PC-3 (cell line): ENCODE results near the gene PTPN22. TPM values are rescaled to one million over a fixed set of nuclear protein-coding genes. Genes with fewer than 3 reads are reported as not detected.

Experiments
- ATAC-seq: fragments of 200-7000 bp; cut with Tn5 transposase; 2 replicates; pipeline ENCODE4 v1.9.1; 2020; ENCODE audit warnings: mild to moderate bottlenecking, moderate library complexity
- BruUV-seq: library from RNA; stranded (reverse); fragments of 400-500 nt; replicated peaks from 2 replicates; lab custom pipeline; 2021; lab: Mats Ljungman, UMichigan
- CTCF ChIA-PET: fragments of 300-600 bp; sonication (Branson Sonifier 250); formaldehyde crosslinking; loops from one replicate; lab custom pipeline; 2022; ENCODE audit warnings: antibody characterized with exemption; lab: Charles Lee
- POLR2A ChIA-PET: fragments of 300-600 bp; sonication (Branson Sonifier 250); formaldehyde crosslinking; loops from one replicate; lab custom pipeline; 2022; ENCODE audit warnings: antibody characterized with exemption; ENCODE audit not compliant: unreplicated experiment; lab: Charles Lee
- DNase-seq: peaks from one replicate; pipeline ENCODE4 v3.0.0-alpha.2; 2015
- H2AFZ ChIP-seq: fragments of 300-600 bp; sonication (generic); 2 replicates; pipeline ENCODE4 v1.6.0; 2016; ENCODE audit warnings: antibody characterized with exemption, low read length
- H3F3A ChIP-seq: fragments of 300-600 bp; sonication (generic); one replicate; pipeline ENCODE4 v1.6.0; 2017; ENCODE audit warnings: antibody characterized with exemption, low read length, control low read depth, mild to moderate bottlenecking; ENCODE audit not compliant: unreplicated experiment
- H3K27ac ChIP-seq: fragments of 300-600 bp; sonication (generic); 2 replicates; pipeline ENCODE4 v1.5.1; 2016; ENCODE audit warnings: mild to moderate bottlenecking, low read length
- H3K27me3 ChIP-seq: fragments of 300-600 bp; sonication (generic); 2 replicates; pipeline ENCODE4 v1.6.1; 2016; ENCODE audit warnings: low read length, mixed read lengths
- H3K36me3 ChIP-seq: fragments of 300-600 bp; sonication (generic); 2 replicates; pipeline ENCODE4 v1.6.1; 2016; ENCODE audit warnings: low read depth, mixed run types, low read length, mixed read lengths
- H3K4me1 ChIP-seq: fragments of 300-600 bp; sonication (generic); 2 replicates; pipeline ENCODE4 v1.5.1; 2016; ENCODE audit warnings: low read length; ENCODE audit not compliant: insufficient read depth
- H3K4me2 ChIP-seq: fragments of 300-600 bp; sonication (generic); 2 replicates; pipeline ENCODE4 v1.6.0; 2016; ENCODE audit warnings: low read length
- H3K4me3 ChIP-seq: fragments of 300-600 bp; sonication (generic); 2 replicates; pipeline ENCODE4 v1.5.1; 2016; ENCODE audit warnings: mild to moderate bottlenecking, low read length, mixed read lengths
- H3K79me2 ChIP-seq: fragments of 300-600 bp; sonication (generic); 2 replicates; pipeline ENCODE4 v1.6.1; 2017; ENCODE audit warnings: low read length, mixed read lengths
- H3K9ac ChIP-seq: fragments of 300-600 bp; sonication (generic); 2 replicates; pipeline ENCODE4 v1.6.0; 2016; ENCODE audit warnings: mild to moderate bottlenecking, low read length
- H3K9me2 ChIP-seq: fragments of 300-600 bp; sonication (generic); replicated peaks from 2 replicates; pipeline ENCODE4 v1.6.1; 2016; ENCODE audit warnings: mixed run types, low read length, mixed read lengths
- H3K9me3 ChIP-seq: fragments of 300-600 bp; sonication (generic); 2 replicates; pipeline ENCODE4 v1.6.1; 2016; ENCODE audit warnings: low read length, mixed read lengths
- H4K20me1 ChIP-seq: fragments of 300-600 bp; sonication (generic); 2 replicates; pipeline ENCODE4 v1.6.1; 2016; ENCODE audit warnings: low read length, mixed read lengths
- EZH2 ChIP-seq: fragments of 300-600 bp; sonication (generic); IDR thresholded peaks from one replicate; pipeline ENCODE4 v1.6.1; 2017; ENCODE audit warnings: antibody characterized with exemption, mild to moderate bottlenecking, low read length; ENCODE audit not compliant: unreplicated experiment
- EZH2phosphoT487 ChIP-seq: fragments of 300-600 bp; sonication (generic); IDR thresholded peaks from 2 replicates; pipeline ENCODE4 v1.6.1; 2018; ENCODE audit warnings: mild to moderate bottlenecking, antibody characterized with exemption, low read length, borderline replicate concordance
- intact Hi-C: fragments of 100-400 bp; cut with micrococcal nuclease; formaldehyde crosslinking; loops from 2 replicates; pipeline ENCODE4 v1.9.0; 2023
- total RNA-seq: library from RNA; depleted of rRNA; stranded (reverse); fragments of >200 nt; gene quantifications from 2 replicates; pipeline ENCODE4 v1.2.3, GENCODE V29; 2014
- TF ChIP-seq, protein P1 (sequence below): fragments of 300-600 bp; sonication (generic); conservative IDR thresholded peaks from 2 replicates; pipeline ENCODE4 v1.5.1; 2017; ENCODE audit warnings: antibody characterized with exemption, low read depth, mild to moderate bottlenecking, low read length

The PTPN22 gene
- total RNA-seq, 1 experiment from 2014 or later: 0.04 TPM

- Histone ChIP-seq H3K27ac (no peak overlapping the region), H3K4me1 (peaks cover 11% of the 10 kb centered on the region), H3F3A (no peaks in the 10 kb centered on the region), H3K4me2 (no peak overlapping the region), H3K36me3 (peaks cover 24% of the 10 kb centered on the region), H3K9me2 (no peaks in the 10 kb centered on the region), H3K4me3 (no peak overlapping the region), H2AFZ (no peak overlapping the region), H4K20me1 (no peaks in the 10 kb centered on the region), H3K9me3 (no peaks in the 10 kb centered on the region), H3K9ac (no peak overlapping the region), H3K27me3 (no peaks in the 10 kb centered on the region), H3K79me2 (peaks cover 33% of the 10 kb centered on the region)
- no TSS peak for BruUV-seq
- ChIA-PET POLR2A (no interaction called here), CTCF (no interaction called here)
- intact Hi-C loops: loop anchor here (5.0 kb wide), 1 partner anchor 144 kb away; the partner anchor contains the start of gene PHTF1
- DNase-seq (no peak), ATAC-seq (no peak)
- TF ChIP-seq EZH2phosphoT487 (no peak), EZH2 (no peak)
- TF ChIP-seq, protein P1, sequence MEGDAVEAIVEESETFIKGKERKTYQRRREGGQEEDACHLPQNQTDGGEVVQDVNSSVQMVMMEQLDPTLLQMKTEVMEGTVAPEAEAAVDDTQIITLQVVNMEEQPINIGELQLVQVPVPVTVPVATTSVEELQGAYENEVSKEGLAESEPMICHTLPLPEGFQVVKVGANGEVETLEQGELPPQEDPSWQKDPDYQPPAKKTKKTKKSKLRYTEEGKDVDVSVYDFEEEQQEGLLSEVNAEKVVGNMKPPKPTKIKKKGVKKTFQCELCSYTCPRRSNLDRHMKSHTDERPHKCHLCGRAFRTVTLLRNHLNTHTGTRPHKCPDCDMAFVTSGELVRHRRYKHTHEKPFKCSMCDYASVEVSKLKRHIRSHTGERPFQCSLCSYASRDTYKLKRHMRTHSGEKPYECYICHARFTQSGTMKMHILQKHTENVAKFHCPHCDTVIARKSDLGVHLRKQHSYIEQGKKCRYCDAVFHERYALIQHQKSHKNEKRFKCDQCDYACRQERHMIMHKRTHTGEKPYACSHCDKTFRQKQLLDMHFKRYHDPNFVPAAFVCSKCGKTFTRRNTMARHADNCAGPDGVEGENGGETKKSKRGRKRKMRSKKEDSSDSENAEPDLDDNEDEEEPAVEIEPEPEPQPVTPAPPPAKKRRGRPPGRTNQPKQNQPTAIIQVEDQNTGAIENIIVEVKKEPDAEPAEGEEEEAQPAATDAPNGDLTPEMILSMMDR: no peak
Observed at GRCh38 chr1:113901191-113901590, 29.7 kb upstream of the PTPN22 start.

GRCh38 chr1:113899111-113899510 lies 27.6 kb upstream of the PTPN22 start:
- Histone ChIP-seq H3K79me2 (peaks cover 20% of the 10 kb centered on the region), H3K36me3 (peaks cover 36% of the 10 kb centered on the region), H3K27me3 (no peaks in the 10 kb centered on the region), H3F3A (no peaks in the 10 kb centered on the region), H4K20me1 (no peaks in the 10 kb centered on the region), H3K9me2 (no peaks in the 10 kb centered on the region), H3K27ac (no peak overlapping the region), H3K9ac (no peak overlapping the region), H3K4me2 (no peak overlapping the region), H3K9me3 (no peaks in the 10 kb centered on the region), H2AFZ (no peak overlapping the region), H3K4me1 (peaks cover 9% of the 10 kb centered on the region), H3K4me3 (no peak overlapping the region)
- ChIA-PET POLR2A (no interaction called here), CTCF (no interaction called here)
- BruUV-seq: no TSS peak
- DNase-seq (no peak), ATAC-seq (no peak)
- intact Hi-C loops: no loop called here
- TF ChIP-seq, protein P1: no peak
- TF ChIP-seq EZH2 (no peak), EZH2phosphoT487 (no peak)

DNA sequence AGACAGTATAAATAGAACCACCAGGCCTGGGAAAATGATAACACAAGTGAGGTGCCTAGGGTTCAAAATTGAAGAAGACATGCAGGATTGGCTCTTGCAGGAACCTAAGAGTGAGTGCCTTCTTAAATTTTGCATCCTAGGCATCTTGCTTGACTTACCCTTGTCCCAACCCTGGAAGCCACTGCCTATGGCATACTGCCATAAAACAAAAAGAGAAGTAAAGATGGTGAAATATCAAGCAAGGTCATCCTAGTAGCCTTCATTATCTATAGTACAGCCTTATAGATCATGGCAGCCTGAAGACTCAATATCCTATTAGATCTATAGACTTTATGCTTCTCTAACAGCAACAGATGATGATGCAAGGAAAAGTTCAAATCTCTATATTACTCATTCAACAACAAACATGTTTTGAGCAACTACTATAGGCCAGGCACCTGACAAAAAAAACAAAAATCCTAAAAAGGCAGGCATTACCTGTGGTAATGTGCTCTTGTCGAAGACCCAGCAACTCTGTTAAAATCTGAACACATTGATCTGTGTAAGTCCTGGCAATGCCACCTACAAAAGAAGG lies 26.8 kb upstream of the PTPN22 start:
- H3K79me2 ChIP-seq: peaks cover 12% of the 10 kb centered on the region
- no peaks in the 10 kb centered on the region for H3K27me3 ChIP-seq
- POLR2A ChIA-PET: no interaction called here
- H3K4me3 ChIP-seq: no peak overlapping the region
- H3K4me2 ChIP-seq: no peak overlapping the region
- no TSS peak for BruUV-seq
- no peak overlapping the region for H3K27ac ChIP-seq
- H2AFZ ChIP-seq: no peak overlapping the region
- TF ChIP-seq, protein P1: no peak
- no peak for TF ChIP-seq EZH2phosphoT487
- no peak for TF ChIP-seq EZH2
- no peaks in the 10 kb centered on the region for H4K20me1 ChIP-seq
- no peaks in the 10 kb centered on the region for H3K9me3 ChIP-seq
- no peak overlapping the region for H3K9ac ChIP-seq
- intact Hi-C loops: no loop called here
- peaks cover 1% of the 10 kb centered on the region; the same call in 1 of the 2 replicates for H3K4me1 ChIP-seq
- CTCF ChIA-PET: no interaction called here
- DNase-seq (no peak), ATAC-seq (no peak)
- no peaks in the 10 kb centered on the region for H3K9me2 ChIP-seq
- no peaks in the 10 kb centered on the region for H3F3A ChIP-seq
- H3K36me3 ChIP-seq: peaks cover 36% of the 10 kb centered on the region
